ENCODE measurements around the gene CYP3A5.
"Not testable (repeated sequence)": the region's sequence is repeated elsewhere in the genome, so short reads cannot be mapped to it uniquely, and the experiment has no call there.

Gene CYP3A5

GRCh38 chr7:99685871-99686608 lies 6.2 kb upstream of the CYP3A5 start:
- DNase-seq (ENCODE audit: low read depth in 2 of 2): not testable (repeated sequence)

- DNase-seq (ENCODE audit: low read depth in 2 of 2): no peak
Observed at GRCh38 chr7:99685129-99685758, 5.4 kb upstream of the CYP3A5 start.

GRCh38 chr7:99679032-99679399 lies 780 bp downstream of the CYP3A5 start:
- no peak for DNase-seq (ENCODE audit: low read depth in 2 of 2)

- no peak for DNase-seq (ENCODE audit: low read depth in 2 of 2)
Observed at GRCh38 chr7:99677648-99678045, 2.1 kb downstream of the CYP3A5 start.

GRCh38 chr7:99677013-99677647 lies 2.7 kb downstream of the CYP3A5 start:
- no peak for DNase-seq (ENCODE audit: low read depth in 2 of 2)

- no peak for DNase-seq (ENCODE audit: low read depth in 2 of 2)
Observed at GRCh38 chr7:99674995-99675742, 4.6 kb downstream of the CYP3A5 start.

- DNase-seq (ENCODE audit: low read depth in 2 of 2): no peak
Observed at GRCh38 chr7:99672573-99672972, 7.2 kb downstream of the CYP3A5 start.

- DNase-seq (ENCODE audit: low read depth in 2 of 2): no peak
Observed at GRCh38 chr7:99669782-99670181, 10.0 kb downstream of the CYP3A5 start.

GRCh38 chr7:99668541-99668940 lies 11.3 kb downstream of the CYP3A5 start:
- DNase-seq (ENCODE audit: low read depth in 2 of 2): no peak

- DNase-seq (ENCODE audit: low read depth in 2 of 2): no peak
Observed at GRCh38 chr7:99667179-99667578, 12.6 kb downstream of the CYP3A5 start.

- no peak for DNase-seq (ENCODE audit: low read depth in 2 of 2)
Observed at GRCh38 chr7:99666013-99666395, 13.8 kb downstream of the CYP3A5 start.

GRCh38 chr7:99665312-99666012 lies 14.3 kb downstream of the CYP3A5 start:
- DNase-seq (ENCODE audit: low read depth in 2 of 2): no peak

- DNase-seq (ENCODE audit: low read depth in 2 of 2): not testable (repeated sequence)
Observed at GRCh38 chr7:99657879-99658278, 21.9 kb downstream of the CYP3A5 start.

- not testable (repeated sequence) for DNase-seq (ENCODE audit: low read depth in 2 of 2)
Observed at GRCh38 chr7:99654626-99655025, 25.2 kb downstream of the CYP3A5 start.

GRCh38 chr7:99653754-99654153 lies 26.0 kb downstream of the CYP3A5 start:
- DNase-seq (ENCODE audit: low read depth in 2 of 2): no peak

- not testable (repeated sequence) for DNase-seq (ENCODE audit: low read depth in 2 of 2)
Observed at GRCh38 chr7:99653269-99653668, 26.5 kb downstream of the CYP3A5 start.

GRCh38 chr7:99652671-99653070 lies 27.1 kb downstream of the CYP3A5 start:
- no peak for DNase-seq (ENCODE audit: low read depth in 2 of 2)

- no peak for DNase-seq (ENCODE audit: low read depth in 2 of 2)
Observed at GRCh38 chr7:99651290-99651689, 28.5 kb downstream of the CYP3A5 start.

GRCh38 chr7:99648843-99649242 lies 31.0 kb downstream of the CYP3A5 start:
- no peak for DNase-seq (ENCODE audit: low read depth in 2 of 2)

- no peak for DNase-seq (ENCODE audit: low read depth in 2 of 2)
Observed at GRCh38 chr7:99645590-99645989, 34.2 kb downstream of the CYP3A5 start.

GRCh38 chr7:99644431-99644830 lies 35.4 kb downstream of the CYP3A5 start:
- DNase-seq (ENCODE audit: low read depth in 2 of 2): no peak

GRCh38 chr7:99643464-99643863 lies 36.3 kb downstream of the CYP3A5 start:
- no peak for DNase-seq (ENCODE audit: low read depth in 2 of 2)
